ENCODE measurements around the gene ALPK3. TPM values are rescaled to one million over a fixed set of nuclear protein-coding genes. Genes with fewer than 3 reads are reported as not detected.

ALPK3 gene
- total and polyA plus RNA-seq, 10 of the 15 experiments (the other 5 are each of a cell fraction or from before 2014, with no cell fraction given), result under 0.01 to 0.05 (median 0.02) TPM; not detected in 6

GRCh38 chr15:84773716-84774115 lies 43.4 kb upstream of the ALPK3 start:
- RAD21 ChIA-PET (ENCODE audit: unreplicated experiment), result interaction anchor here (1.0 to 1.9 kb wide), 3 partner anchors 18 to 114 kb away, joined by 4 to 6 read pairs (median 5); no protein-coding TSS in a partner anchor
- POLR2A ChIA-PET, result interaction anchor here (0.6 to 1.7 kb wide), 5 partner anchors 16 to 168 kb away, joined by 3 to 5 read pairs (median 4); no protein-coding TSS in a partner anchor

More at GRCh38 chr15:84773716-84774115, 43.4 kb upstream of the ALPK3 start:
- in situ Hi-C loops (cut with MboI) (no loop called here), intact Hi-C loops (cut with micrococcal nuclease; ENCODE audit: unreplicated experiment) (no loop called here)
- Histone ChIP-seq H2AFZ (ENCODE audit: control insufficient read depth, low read depth, low read length) (no peak overlapping the region), H4K20me1 (ENCODE audit: control insufficient read depth, insufficient read depth) (no peaks in the 10 kb centered on the region), H3K36me3 (ENCODE audit: control insufficient read depth in 2 of 2, insufficient read depth in 2 of 2, low read length in 1 of 2) (peaks cover 12 to 20% of the 10 kb centered on the region in 2 experiments), H3K9ac (ENCODE audit: control insufficient read depth, insufficient read depth, low read length) (no peak overlapping the region), H3K4me3 (no peak overlapping the region), H3K79me2 (ENCODE audit: control insufficient read depth, insufficient read depth, low read length) (peaks cover 7% of the 10 kb centered on the region), H3K27ac (ENCODE audit: control insufficient read depth, insufficient read depth) (no peak overlapping the region), H3K27me3 (replicated peaks in 1 of 2; ENCODE audit: control insufficient read depth in 2 of 2, insufficient read depth in 2 of 2, low read length in 1 of 2) (no peaks in the 10 kb centered on the region), H3K4me2 (ENCODE audit: control insufficient read depth, insufficient read depth) (no peak overlapping the region), H3K4me1 (ENCODE audit: control insufficient read depth, insufficient read depth, low read length) (no peaks in the 10 kb centered on the region), H3K9me3 (replicated peaks; ENCODE audit: control insufficient read depth, insufficient read depth, low read length) (no peaks in the 10 kb centered on the region)
- WGBS (ENCODE audit: insufficient coverage, insufficient replicate concordance, low lambda C conversion rate, missing lambda C conversion rate), result 71% methylated on average over 3 of the region's 3 CpGs
- no TSS peak for BruUV-seq (replicated peaks)
- 0 out of 2 replicates have a peak, but pooled peaks have one; percentile 36 for TF ChIP-seq ZNF687 (IDR thresholded peaks at IDR 0.05)
- no peak for TF ChIP-seq SUZ12 (IDR thresholded peaks at IDR 0.05; ENCODE audit: unreplicated experiment)
- TF ChIP-seq ASH2L (IDR thresholded peaks at IDR 0.05; ENCODE audit: borderline replicate concordance, low read depth), result no peak
- TF ChIP-seq SIX5 (IDR thresholded peaks at IDR 0.05; ENCODE audit: low read depth, low read length, severe bottlenecking), result no peak
- DNase-seq (ENCODE audit: low read depth, low spot score) (no peak), ATAC-seq (peak; percentile 74), FAIRE-seq (no peak)
- CTCF ChIA-PET, result interaction anchor here (0.7 kb wide), 1 partner anchor 9 kb away, joined by 3 read pairs; no protein-coding TSS in a partner anchor
- SMC1A ChIA-PET (ENCODE audit: uncharacterized antibody, unreplicated experiment), result interaction anchor here (0.7 to 1.8 kb wide), 7 partner anchors 18 to 116 kb away, joined by 3 to 7 read pairs (median 5); partner anchors contain the start of gene SEC11A

Data from GM12878 (cell line).